Stimulated activated naive CD8-positive, alpha-beta T cell treated with anti-CD3 and anti-CD28 coated beads, Interleukin-15, amount 100 ng/mL, for 72 hours (primary cell): Measurements from ENCODE around the gene NR0B1.

Experiments
- ATAC-seq: fragments of 150-1000 bp; cut with Tn5 transposase; 2 replicates; pipeline ENCODE4 v1.10.0; 2021; ENCODE audit warnings: mild to moderate bottlenecking, moderate library complexity
- DNase-seq, 2 donors: peaks; one replicate each; pipeline ENCODE4 v3.0.0; 2021 to 2022
- H3K27ac Mint-ChIP-seq, 2 donors: one replicate each; pipeline ENCODE4 v1.8.0; 2022; ENCODE audit warnings: mild to moderate bottlenecking in 2 of 2, mixed read lengths in 2 of 2, moderate library complexity in 2 of 2
- H3K27me3 Mint-ChIP-seq: one replicate; pipeline ENCODE4 v1.8.0; 2022; ENCODE audit warnings: mixed read lengths
- H3K4me1 Mint-ChIP-seq: one replicate; pipeline ENCODE4 v1.8.0; 2022; ENCODE audit warnings: mild to moderate bottlenecking, mixed read lengths
- H3K4me3 Mint-ChIP-seq, 2 donors: one replicate each; pipeline ENCODE4 v1.8.0; 2022; ENCODE audit warnings: mild to moderate bottlenecking in 2 of 2, mixed read lengths in 2 of 2, moderate library complexity in 1 of 2
- H3K9me3 Mint-ChIP-seq, 2 donors: one replicate each; pipeline ENCODE4 v1.8.0; 2022; ENCODE audit warnings: mixed read lengths in 2 of 2

NR0B1 gene

GRCh38 chrX:30296408-30297254 lies 12.6 kb downstream of the NR0B1 start:
- Mint-ChIP-seq H3K4me1 (no peaks in the 10 kb centered on the region), H3K27ac (no peak overlapping the region), H3K9me3 (peaks cover 0 to 9% of the 10 kb centered on the region in 2 donors), H3K27me3 (no peaks in the 10 kb centered on the region), H3K4me3 (no peak overlapping the region)
- ATAC-seq, result no peak
- DNase-seq, result no peak

GRCh38 chrX:30283456-30284200 lies 25.6 kb downstream of the NR0B1 start:
- ATAC-seq, result no peak
- no peak for DNase-seq
- Mint-ChIP-seq H3K27ac (peak overlapping the region in 1 of 2 donors; percentile 68), H3K27me3 (no peaks in the 10 kb centered on the region), H3K4me3 (no peak overlapping the region), H3K4me1 (peaks cover 5% of the 10 kb centered on the region), H3K9me3 (no peaks in the 10 kb centered on the region)

GRCh38 chrX:30282527-30282926 lies 26.7 kb downstream of the NR0B1 start:
- H3K27ac Mint-ChIP-seq, result no peak overlapping the region
- no peak for DNase-seq
- no peaks in the 10 kb centered on the region for H3K27me3 Mint-ChIP-seq
- H3K4me3 Mint-ChIP-seq, result no peak overlapping the region
- peaks cover 5% of the 10 kb centered on the region for H3K4me1 Mint-ChIP-seq
- H3K9me3 Mint-ChIP-seq, result no peaks in the 10 kb centered on the region
- no peak for ATAC-seq

- ATAC-seq, result no peak
- H3K4me3 Mint-ChIP-seq, result no peak overlapping the region
- H3K27me3 Mint-ChIP-seq, result no peaks in the 10 kb centered on the region
- DNase-seq, result no peak
- peaks cover 5% of the 10 kb centered on the region for H3K4me1 Mint-ChIP-seq
- no peaks in the 10 kb centered on the region for H3K9me3 Mint-ChIP-seq
- H3K27ac Mint-ChIP-seq, result no peak overlapping the region
Observed at GRCh38 chrX:30280428-30280827, 28.8 kb downstream of the NR0B1 start.

- no peak for DNase-seq
- H3K4me1 Mint-ChIP-seq, result peaks cover under 1% of the 10 kb centered on the region
- H3K27me3 Mint-ChIP-seq, result no peaks in the 10 kb centered on the region
- H3K27ac Mint-ChIP-seq, result no peak overlapping the region
- no peaks in the 10 kb centered on the region for H3K9me3 Mint-ChIP-seq
- ATAC-seq, result no peak
- no peak overlapping the region for H3K4me3 Mint-ChIP-seq
Observed at GRCh38 chrX:30278365-30278764, 30.8 kb downstream of the NR0B1 start.

GRCh38 chrX:30275498-30275897 lies 33.7 kb downstream of the NR0B1 start:
- ATAC-seq, result no peak
- H3K9me3 Mint-ChIP-seq, result no peaks in the 10 kb centered on the region
- H3K4me3 Mint-ChIP-seq, result no peak overlapping the region
- H3K27me3 Mint-ChIP-seq, result no peaks in the 10 kb centered on the region
- H3K4me1 Mint-ChIP-seq, result no peaks in the 10 kb centered on the region
- no peak for DNase-seq
- no peak overlapping the region for H3K27ac Mint-ChIP-seq

GRCh38 chrX:30270639-30271038 lies 38.6 kb downstream of the NR0B1 start:
- Mint-ChIP-seq H3K4me1 (no peaks in the 10 kb centered on the region), H3K27me3 (no peaks in the 10 kb centered on the region), H3K9me3 (no peaks in the 10 kb centered on the region), H3K4me3 (no peak overlapping the region), H3K27ac (no peak overlapping the region)
- ATAC-seq, result no peak
- no peak for DNase-seq

GRCh38 chrX:30262763-30263162 lies 46.4 kb downstream of the NR0B1 start:
- no peak for ATAC-seq
- Mint-ChIP-seq H3K27me3 (no peaks in the 10 kb centered on the region), H3K9me3 (no peaks in the 10 kb centered on the region), H3K27ac (no peak overlapping the region), H3K4me1 (no peaks in the 10 kb centered on the region), H3K4me3 (no peak overlapping the region)
- no peak for DNase-seq

GRCh38 chrX:30261012-30261411 lies 48.2 kb downstream of the NR0B1 start:
- no peak for DNase-seq
- Mint-ChIP-seq H3K9me3 (no peaks in the 10 kb centered on the region), H3K27me3 (no peaks in the 10 kb centered on the region), H3K4me3 (no peak overlapping the region), H3K27ac (no peak overlapping the region), H3K4me1 (no peaks in the 10 kb centered on the region)
- ATAC-seq, result no peak

- DNase-seq, result no peak
- no peak for ATAC-seq
Observed at GRCh38 chrX:30259927-30260326, 49.3 kb downstream of the NR0B1 start.

More at GRCh38 chrX:30259927-30260326, 49.3 kb downstream of the NR0B1 start:
- H3K9me3 Mint-ChIP-seq, result no peaks in the 10 kb centered on the region
- no peak overlapping the region for H3K4me3 Mint-ChIP-seq
- no peaks in the 10 kb centered on the region for H3K27me3 Mint-ChIP-seq
- H3K4me1 Mint-ChIP-seq, result no peaks in the 10 kb centered on the region
- H3K27ac Mint-ChIP-seq, result no peak overlapping the region
